HEK293T (cell line): ENCODE measurements around the gene CUEDC1.

Experiments
- CTCF ChIA-PET: fragments of 350-600 bp; formaldehyde crosslinking; extraction: SDS; loops from one replicate; lab custom pipeline; 2021; ENCODE audit warnings: antibody characterized with exemption, inconsistent platforms; lab: Yijun Ruan, JAX
- POLR2A ChIA-PET: fragments of 350-600 bp; formaldehyde crosslinking; extraction: SDS; loops from one replicate; lab custom pipeline; 2020; ENCODE audit warnings: antibody characterized with exemption, inconsistent platforms; lab: Yijun Ruan, JAX
- DNase-seq: peaks from one replicate; pipeline ENCODE4 v3.0.0; 2012; ENCODE audit warnings: mixed read lengths; ENCODE audit errors: extremely low spot score
- ARNT ChIP-seq: fragments of 450-650 bp; IDR thresholded peaks from 2 replicates; pipeline ENCODE4 v1.6.1; 2017; ENCODE audit warnings: mild to moderate bottlenecking
- BHLHE40 ChIP-seq: fragments of 450-650 bp; IDR thresholded peaks from 2 replicates; pipeline ENCODE4 v1.6.1; 2016; ENCODE audit warnings: mild to moderate bottlenecking, moderate library complexity, borderline replicate concordance
- CTBP1 ChIP-seq: fragments of 450-650 bp; IDR thresholded peaks from 2 replicates; pipeline ENCODE4 v1.6.1; 2016; ENCODE audit warnings: borderline replicate concordance
- ELF4 ChIP-seq: fragments of 450-650 bp; IDR thresholded peaks from 2 replicates; pipeline ENCODE4 v1.6.1; 2017; ENCODE audit warnings: antibody characterized with exemption
- FOXA1 ChIP-seq: fragments of 450-650 bp; IDR thresholded peaks from 2 replicates; pipeline ENCODE4 v1.6.1; 2016; ENCODE audit warnings: mild to moderate bottlenecking
- FOXK2 ChIP-seq: fragments of 450-650 bp; IDR thresholded peaks from 2 replicates; pipeline ENCODE4 v1.6.1; 2016; ENCODE audit warnings: mild to moderate bottlenecking
- FOXM1 ChIP-seq: fragments of 450-650 bp; IDR thresholded peaks from 2 replicates; pipeline ENCODE4 v1.6.1; 2017; ENCODE audit warnings: mild to moderate bottlenecking, borderline replicate concordance
- HDGF ChIP-seq: fragments of 450-650 bp; IDR thresholded peaks from 2 replicates; pipeline ENCODE4 v1.6.1; 2017; ENCODE audit warnings: antibody characterized with exemption, borderline replicate concordance
- L3MBTL2 ChIP-seq: fragments of 450-650 bp; conservative IDR thresholded peaks from 2 replicates; pipeline ENCODE4 v1.6.1; 2016; ENCODE audit warnings: mild to moderate bottlenecking
- LEF1 ChIP-seq: fragments of 450-650 bp; IDR thresholded peaks from 2 replicates; pipeline ENCODE4 v1.6.1; 2017; ENCODE audit warnings: mild to moderate bottlenecking, borderline replicate concordance
- NFRKB ChIP-seq: fragments of 450-650 bp; IDR thresholded peaks from 2 replicates; pipeline ENCODE4 v1.6.1; 2016; ENCODE audit warnings: mild to moderate bottlenecking, moderate library complexity
- SP1 ChIP-seq: fragments of 450-650 bp; IDR thresholded peaks from 2 replicates; pipeline ENCODE4 v1.6.1; 2017
- SUZ12 ChIP-seq: fragments of 450-650 bp; IDR thresholded peaks from 2 replicates; pipeline ENCODE4 v1.6.1; 2016; ENCODE audit warnings: mild to moderate bottlenecking
- TARDBP ChIP-seq: fragments of 450-650 bp; IDR thresholded peaks from 2 replicates; pipeline ENCODE4 v1.6.1; 2016
- ZNF384 ChIP-seq: fragments of 450-650 bp; IDR thresholded peaks from 2 replicates; pipeline ENCODE4 v1.6.1; 2016
- TF ChIP-seq, protein P1 (sequence below): fragments of 450-650 bp; IDR thresholded peaks from 2 replicates; pipeline ENCODE4 v1.6.1; 2016

Gene CUEDC1

DNA sequence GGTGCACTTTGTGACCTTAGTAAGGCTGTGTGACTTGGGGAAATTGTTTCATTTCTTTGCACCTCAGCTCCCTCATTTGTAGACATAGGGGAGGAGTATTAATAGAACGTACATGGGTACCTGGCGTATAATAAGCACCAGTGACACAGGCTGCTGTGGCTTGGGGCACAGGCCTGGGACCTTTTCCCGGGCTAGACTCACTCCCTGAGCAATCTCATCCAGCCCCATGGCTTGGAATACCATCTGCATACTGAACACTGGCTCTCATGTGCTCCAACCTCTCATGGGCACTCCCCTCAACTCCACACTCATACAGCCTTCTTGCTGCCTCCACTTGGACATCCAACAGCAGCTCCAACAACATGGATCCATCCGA is 64.4 kb downstream of the CUEDC1 start:
- POLR2A ChIA-PET: no interaction called here
- DNase-seq: no peak
- TF ChIP-seq ELF4 (no peak), TARDBP (no peak), FOXK2 (no peak), L3MBTL2 (no peak), SP1 (no peak), HDGF (no peak), ZNF384 (no peak), SUZ12 (no peak), LEF1 (no peak), FOXA1 (no peak), NFRKB (no peak), BHLHE40 (no peak), FOXM1 (no peak), ARNT (no peak), CTBP1 (no peak)
- TF ChIP-seq, protein P1, sequence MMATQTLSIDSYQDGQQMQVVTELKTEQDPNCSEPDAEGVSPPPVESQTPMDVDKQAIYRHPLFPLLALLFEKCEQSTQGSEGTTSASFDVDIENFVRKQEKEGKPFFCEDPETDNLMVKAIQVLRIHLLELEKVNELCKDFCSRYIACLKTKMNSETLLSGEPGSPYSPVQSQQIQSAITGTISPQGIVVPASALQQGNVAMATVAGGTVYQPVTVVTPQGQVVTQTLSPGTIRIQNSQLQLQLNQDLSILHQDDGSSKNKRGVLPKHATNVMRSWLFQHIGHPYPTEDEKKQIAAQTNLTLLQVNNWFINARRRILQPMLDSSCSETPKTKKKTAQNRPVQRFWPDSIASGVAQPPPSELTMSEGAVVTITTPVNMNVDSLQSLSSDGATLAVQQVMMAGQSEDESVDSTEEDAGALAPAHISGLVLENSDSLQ: no peak
- CTCF ChIA-PET: interaction anchor here (0.6 kb wide), 1 partner anchor 307 kb away, joined by 3 read pairs; no protein-coding TSS in a partner anchor

DNA sequence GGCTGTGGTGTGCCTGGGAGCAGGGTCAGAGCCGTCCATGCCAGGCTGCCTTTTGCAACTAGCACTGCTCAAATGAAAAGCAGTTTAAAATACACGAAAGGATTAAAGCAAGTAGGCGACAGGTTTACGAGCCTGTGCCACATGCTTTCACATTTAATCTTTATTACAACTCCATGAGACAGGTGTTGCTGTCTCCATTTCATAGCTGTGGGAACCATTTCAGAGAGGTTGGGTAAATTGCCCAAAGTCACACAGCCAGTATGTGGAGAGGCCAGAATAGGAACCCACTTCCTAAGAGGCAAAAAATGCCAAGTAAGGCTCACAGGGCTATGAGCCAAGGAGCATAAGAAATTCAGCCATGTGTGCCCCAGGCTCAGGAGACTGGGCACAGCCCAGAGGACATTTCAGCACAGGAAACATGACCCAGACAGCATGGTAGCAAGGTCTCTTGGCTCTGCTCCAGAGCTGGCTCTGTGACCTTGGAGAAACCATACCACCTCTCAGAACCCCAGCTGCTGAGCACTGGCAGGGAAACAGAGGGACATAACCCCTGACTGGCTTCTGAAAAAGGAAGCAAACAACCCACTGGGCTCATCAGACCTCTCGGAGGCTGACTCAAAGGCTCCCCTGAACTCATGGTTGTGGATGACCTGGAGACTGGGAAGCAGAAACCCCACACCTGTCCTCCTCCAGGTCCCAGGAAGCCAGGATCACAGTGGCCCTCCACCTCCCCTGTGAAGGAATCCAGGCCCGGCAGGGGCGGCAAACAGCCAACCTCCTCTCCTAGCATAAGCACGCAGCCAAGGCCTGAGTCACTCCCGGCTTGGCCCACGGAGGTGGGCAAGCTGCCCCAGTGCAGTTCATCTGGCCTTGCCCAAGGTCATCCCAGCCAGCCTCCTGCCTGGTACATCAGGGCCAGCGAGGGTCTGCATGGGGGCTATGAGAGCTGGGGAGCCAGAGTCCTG is 65.0 kb downstream of the CUEDC1 start:
- ChIA-PET POLR2A (no interaction called here), CTCF (interaction anchor here (0.6 to 0.9 kb wide), 3 partner anchors 9 to 307 kb away, joined by 3 read pairs; no protein-coding TSS in a partner anchor)
- no peak for DNase-seq
- TF ChIP-seq FOXK2: no peak
- no peak for TF ChIP-seq ZNF384
- no peak for TF ChIP-seq BHLHE40
- TF ChIP-seq FOXA1: no peak
- TF ChIP-seq L3MBTL2: no peak
- TF ChIP-seq FOXM1: no peak
- TF ChIP-seq, protein P1: no peak
- TF ChIP-seq HDGF: no peak
- TF ChIP-seq SP1: no peak
- no peak for TF ChIP-seq SUZ12
- no peak for TF ChIP-seq ELF4
- no peak for TF ChIP-seq TARDBP
- TF ChIP-seq NFRKB: no peak
- no peak for TF ChIP-seq ARNT
- TF ChIP-seq CTBP1: no peak
- no peak for TF ChIP-seq LEF1

DNA sequence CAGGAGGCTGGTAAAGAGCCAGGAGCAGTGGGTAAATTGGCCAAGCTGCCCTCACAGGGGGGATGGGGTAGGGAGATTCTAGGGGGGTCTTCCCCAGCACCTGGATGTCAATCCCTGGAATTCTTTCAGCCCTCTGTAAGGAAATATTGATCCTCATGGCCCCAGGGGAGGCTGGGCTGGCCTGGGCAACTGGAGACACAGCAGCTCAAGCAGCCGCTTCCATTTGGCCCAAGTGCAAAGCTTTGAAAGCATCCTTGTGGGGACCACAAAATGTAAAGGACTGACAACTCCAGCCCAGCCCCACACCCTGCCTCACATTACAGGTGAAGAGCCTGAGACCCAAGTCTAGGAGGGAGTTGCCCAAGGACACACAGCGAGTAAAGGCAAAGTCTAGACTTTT is 66.0 kb downstream of the CUEDC1 start:
- no peak for DNase-seq
- CTCF ChIA-PET: interaction anchor here (0.6 kb wide), 1 partner anchor 60 kb away, joined by 3 read pairs; no protein-coding TSS in a partner anchor
- POLR2A ChIA-PET: interaction anchor here (1.0 kb wide), 1 partner anchor 111 kb away, joined by 3 read pairs; no protein-coding TSS in a partner anchor
- TF ChIP-seq ELF4 (no peak), CTBP1 (no peak), HDGF (no peak), ZNF384 (no peak), NFRKB (no peak), FOXK2 (no peak), FOXM1 (no peak), LEF1 (no peak), L3MBTL2 (no peak), SUZ12 (no peak), TARDBP (no peak), SP1 (no peak), ARNT (no peak), BHLHE40 (no peak), FOXA1 (no peak)
- TF ChIP-seq, protein P1: no peak

DNA sequence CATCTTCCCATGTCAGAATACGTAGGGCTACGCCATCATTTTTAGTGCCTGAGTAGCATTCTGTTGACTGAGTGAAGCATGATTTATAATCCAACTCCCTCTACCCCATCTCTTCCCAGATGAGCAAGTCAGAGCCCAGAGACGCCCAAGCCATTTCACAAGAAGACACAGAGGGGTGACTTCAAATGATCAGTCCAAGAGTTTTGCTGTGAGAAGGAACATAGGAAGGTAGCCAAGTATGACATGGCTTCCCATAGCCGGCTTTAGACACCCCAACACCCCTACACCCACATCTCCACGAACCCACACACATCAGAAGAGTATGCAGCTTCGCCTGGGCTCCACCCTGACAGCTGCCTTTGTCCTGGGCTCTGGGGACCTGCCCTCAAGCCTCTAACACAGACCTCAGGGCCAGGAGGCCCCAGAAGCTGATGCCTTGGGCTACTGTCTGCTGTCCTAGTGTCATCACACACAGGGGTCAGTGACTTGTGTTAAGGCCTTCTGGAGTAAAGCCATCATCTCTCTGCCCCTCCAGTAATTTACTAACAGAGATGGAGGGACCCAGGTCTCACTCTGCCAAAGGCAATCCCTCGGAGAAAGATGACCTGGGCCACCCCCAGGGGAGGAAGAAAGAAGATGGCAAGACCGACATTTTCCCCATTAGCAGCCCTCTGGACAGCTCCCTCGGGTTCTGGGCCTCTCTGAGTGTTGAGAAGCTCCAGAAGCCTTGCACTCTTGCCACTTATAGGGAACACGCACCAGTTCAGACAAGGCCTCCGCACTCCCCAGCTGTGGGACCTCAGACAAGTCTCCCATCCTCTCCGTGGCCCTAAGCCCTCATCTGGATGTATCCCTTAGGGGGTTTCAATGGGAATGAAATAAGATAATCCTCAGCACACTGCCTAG is 66.6 kb downstream of the CUEDC1 start:
- no peak for DNase-seq
- no peak for TF ChIP-seq FOXK2
- TF ChIP-seq SUZ12: no peak
- no peak for TF ChIP-seq NFRKB
- TF ChIP-seq, protein P1: no peak
- no peak for TF ChIP-seq L3MBTL2
- TF ChIP-seq FOXM1: no peak
- TF ChIP-seq LEF1: no peak
- TF ChIP-seq FOXA1: no peak
- no peak for TF ChIP-seq ZNF384
- no peak for TF ChIP-seq BHLHE40
- TF ChIP-seq SP1: no peak
- no peak for TF ChIP-seq TARDBP
- CTCF ChIA-PET: no interaction called here
- POLR2A ChIA-PET: interaction anchor here (1.0 kb wide), 1 partner anchor 112 kb away, joined by 3 read pairs; no protein-coding TSS in a partner anchor
